H1 (cell line): ENCODE measurements around the gene ALDH1A3. TPM values are rescaled to one million over a fixed set of nuclear protein-coding genes. Genes with fewer than 3 reads are reported as not detected.

ENCODE experiments used
- CBX8 ChIP-seq: fragments of 300-800, 300-1000 bp; sonication (generic); IDR thresholded peaks from 2 replicates; pipeline ENCODE4 v1.7.1; 2016; ENCODE audit warnings: low read depth, low read length, borderline replicate concordance
- polyA plus RNA-seq, 7 experiments: library from polyadenylated mRNA; depleted of rRNA in 3 of 7; stranded (reverse) in 5 of 7; unstranded in 2 of 7; fragments of >200 nt in 5 of 7; fragments of 200-250 nt in 2 of 7; gene quantifications; 1 replicate in 5 of 7; 2 replicates in 1 of 7; 4 replicates in 1 of 7; pipeline versions ENCODE4 v1.2.1 to v1.2.3, GENCODE V29; 2011 to 2013; ENCODE audit warnings: missing spikeins in 2 of 7, mixed read lengths in 2 of 7
- total RNA-seq: library from RNA; stranded (reverse); fragmentation: NEBNext Ultra II Directional; extraction: Animal tissue kit (Norgen Biotek cat#: 25700); gene quantifications from 2 replicates; pipeline ENCODE4 v1.2.1, GENCODE V29; 2021

ALDH1A3 gene
- total and polyA plus RNA-seq, 2 of the 8 experiments (the other 6 are each of a cell fraction or from before 2014, with no cell fraction given) = 2.2 to 5.5 TPM

- no peak for TF ChIP-seq CBX8
Observed at GRCh38 chr15:100940767-100941379, 61.2 kb downstream of the ALDH1A3 start (continued).
